ENCODE results near the gene TCF7L1.

Gene TCF7L1

DNA sequence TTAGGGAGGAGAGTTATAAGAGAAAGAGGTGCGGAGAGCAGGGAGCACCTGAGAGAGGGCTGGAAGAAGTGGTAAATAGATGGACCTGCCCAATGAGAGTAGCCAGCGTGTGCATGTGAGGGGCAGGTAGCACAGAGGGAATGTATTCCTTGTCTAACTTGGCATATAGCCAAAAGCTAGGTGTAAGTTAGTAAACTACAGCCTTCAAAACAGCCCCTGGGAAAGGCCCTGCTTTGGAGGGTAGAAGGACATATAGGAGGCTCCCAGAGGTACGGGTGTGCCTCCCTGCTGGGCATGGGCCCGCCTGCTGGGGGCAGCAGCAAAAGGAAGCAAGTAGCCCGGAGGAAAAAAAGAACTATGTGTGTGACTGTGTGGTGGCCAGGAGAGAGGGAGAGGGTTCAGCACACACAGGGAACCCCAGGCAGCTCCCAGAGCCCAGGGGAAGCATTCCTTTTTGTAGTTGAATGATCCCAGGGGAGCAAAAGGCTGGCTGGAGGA is 48.0 kb downstream of the TCF7L1 start:
- TF ChIP-seq, protein P1, sequence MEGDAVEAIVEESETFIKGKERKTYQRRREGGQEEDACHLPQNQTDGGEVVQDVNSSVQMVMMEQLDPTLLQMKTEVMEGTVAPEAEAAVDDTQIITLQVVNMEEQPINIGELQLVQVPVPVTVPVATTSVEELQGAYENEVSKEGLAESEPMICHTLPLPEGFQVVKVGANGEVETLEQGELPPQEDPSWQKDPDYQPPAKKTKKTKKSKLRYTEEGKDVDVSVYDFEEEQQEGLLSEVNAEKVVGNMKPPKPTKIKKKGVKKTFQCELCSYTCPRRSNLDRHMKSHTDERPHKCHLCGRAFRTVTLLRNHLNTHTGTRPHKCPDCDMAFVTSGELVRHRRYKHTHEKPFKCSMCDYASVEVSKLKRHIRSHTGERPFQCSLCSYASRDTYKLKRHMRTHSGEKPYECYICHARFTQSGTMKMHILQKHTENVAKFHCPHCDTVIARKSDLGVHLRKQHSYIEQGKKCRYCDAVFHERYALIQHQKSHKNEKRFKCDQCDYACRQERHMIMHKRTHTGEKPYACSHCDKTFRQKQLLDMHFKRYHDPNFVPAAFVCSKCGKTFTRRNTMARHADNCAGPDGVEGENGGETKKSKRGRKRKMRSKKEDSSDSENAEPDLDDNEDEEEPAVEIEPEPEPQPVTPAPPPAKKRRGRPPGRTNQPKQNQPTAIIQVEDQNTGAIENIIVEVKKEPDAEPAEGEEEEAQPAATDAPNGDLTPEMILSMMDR (IDR thresholded peaks at IDR 0.05; ENCODE audit: borderline replicate concordance, insufficient read depth, low read depth, low read length), result no peak
- H3K4me3 ChIP-seq (ENCODE audit: low read depth, low read length), result no peak overlapping the region

DNA sequence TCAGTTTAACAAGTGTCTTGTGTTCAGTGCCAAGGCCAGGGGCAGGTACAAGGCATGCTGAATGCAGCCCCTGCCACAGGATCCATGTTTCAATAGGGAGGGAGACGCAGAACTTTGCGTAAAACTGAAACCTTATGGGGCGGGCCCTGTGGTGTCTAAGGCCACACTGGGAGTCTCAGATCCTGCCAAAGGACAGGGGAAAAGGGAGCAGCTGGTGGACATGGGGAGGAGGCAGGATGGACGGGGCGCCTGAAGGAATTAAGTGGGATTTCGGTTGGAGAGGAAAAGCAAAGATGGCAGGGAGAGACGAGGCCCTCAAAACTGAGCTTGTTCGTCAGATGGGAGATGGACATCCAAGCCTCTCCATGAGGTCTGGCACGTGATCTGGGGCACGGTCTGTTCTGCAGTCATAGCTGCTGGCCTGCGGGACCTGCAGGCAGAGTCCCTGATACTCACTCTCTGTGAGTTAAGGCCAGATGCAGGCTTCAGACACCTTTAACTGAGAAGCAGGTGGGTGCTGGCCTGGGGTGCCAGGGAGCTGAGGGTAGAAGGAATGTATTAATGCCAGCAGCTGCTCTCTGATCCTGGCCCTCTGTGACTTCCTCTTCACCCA is 48.8 kb downstream of the TCF7L1 start:
- TF ChIP-seq, protein P1 (IDR thresholded peaks at IDR 0.05; ENCODE audit: borderline replicate concordance, insufficient read depth, low read depth, low read length), result no peak
- no peak overlapping the region for H3K4me3 ChIP-seq (ENCODE audit: low read depth, low read length)

DNA sequence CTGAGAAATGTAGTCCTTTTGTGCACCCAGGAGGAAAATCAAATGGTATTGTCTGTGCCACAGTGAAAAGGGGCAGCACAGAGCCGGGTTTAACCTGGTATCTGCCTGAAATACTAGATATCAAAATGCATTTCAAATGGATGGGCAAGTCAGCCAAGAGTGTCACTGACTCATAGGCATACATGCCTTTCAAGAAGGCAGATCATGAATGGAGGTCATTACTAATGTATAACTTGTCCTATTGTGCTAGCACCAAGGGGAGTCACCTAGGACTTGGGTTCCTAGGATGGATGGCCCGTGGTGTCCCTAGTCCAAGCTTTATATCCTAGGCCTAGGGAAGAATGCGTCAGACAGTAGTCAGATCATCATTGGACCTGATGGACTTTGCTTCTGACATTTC is 49.9 kb downstream of the TCF7L1 start:
- TF ChIP-seq, protein P1 (IDR thresholded peaks at IDR 0.05; ENCODE audit: borderline replicate concordance, insufficient read depth, low read depth, low read length), result no peak
- no peak overlapping the region for H3K4me3 ChIP-seq (ENCODE audit: low read depth, low read length)

DNA sequence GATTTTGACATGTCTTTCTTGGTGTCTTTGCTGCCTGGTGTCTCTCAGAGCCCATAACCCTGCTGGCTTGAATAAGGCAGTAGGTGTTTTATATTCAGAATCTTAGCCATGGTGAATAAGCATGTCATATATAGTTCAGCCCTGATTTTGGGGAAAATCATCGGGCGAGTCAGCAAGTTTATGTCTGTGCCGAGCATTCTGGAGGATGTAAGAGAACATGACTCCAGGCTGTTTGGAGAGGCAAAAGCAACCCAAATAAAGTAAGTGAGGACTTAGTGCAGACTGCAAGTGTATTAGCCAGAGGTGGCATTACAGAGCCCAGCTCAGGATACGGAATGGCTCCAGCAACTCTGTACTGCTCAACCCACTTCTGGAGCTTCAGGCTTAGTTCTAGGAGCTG is 50.3 kb downstream of the TCF7L1 start:
- TF ChIP-seq, protein P1 (IDR thresholded peaks at IDR 0.05; ENCODE audit: borderline replicate concordance, insufficient read depth, low read depth, low read length), result no peak
- H3K4me3 ChIP-seq (ENCODE audit: low read depth, low read length), result no peak overlapping the region

DNA sequence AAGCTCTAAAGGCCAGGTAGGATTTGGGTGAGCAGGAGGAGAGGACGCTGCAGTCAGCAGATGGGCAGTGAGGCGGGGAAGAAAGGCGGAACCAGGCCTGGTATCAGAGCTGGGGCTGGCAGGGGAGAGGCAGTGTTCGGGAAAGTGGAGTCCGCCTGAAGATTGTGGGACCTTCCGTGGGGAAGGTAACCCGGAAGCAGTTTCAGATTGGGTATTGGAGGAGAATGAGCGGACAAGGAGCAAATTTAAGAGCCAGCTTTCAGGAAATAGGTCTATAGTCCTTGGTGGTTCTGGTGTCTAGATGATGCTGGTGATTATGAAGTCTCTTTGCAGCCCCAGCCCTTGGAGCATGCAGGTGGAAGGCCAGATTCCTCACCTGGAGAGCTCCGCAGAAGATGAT is 51.0 kb downstream of the TCF7L1 start:
- no peak overlapping the region for H3K4me3 ChIP-seq (ENCODE audit: low read depth, low read length)
- TF ChIP-seq, protein P1 (IDR thresholded peaks at IDR 0.05; ENCODE audit: borderline replicate concordance, insufficient read depth, low read depth, low read length), result no peak

DNA sequence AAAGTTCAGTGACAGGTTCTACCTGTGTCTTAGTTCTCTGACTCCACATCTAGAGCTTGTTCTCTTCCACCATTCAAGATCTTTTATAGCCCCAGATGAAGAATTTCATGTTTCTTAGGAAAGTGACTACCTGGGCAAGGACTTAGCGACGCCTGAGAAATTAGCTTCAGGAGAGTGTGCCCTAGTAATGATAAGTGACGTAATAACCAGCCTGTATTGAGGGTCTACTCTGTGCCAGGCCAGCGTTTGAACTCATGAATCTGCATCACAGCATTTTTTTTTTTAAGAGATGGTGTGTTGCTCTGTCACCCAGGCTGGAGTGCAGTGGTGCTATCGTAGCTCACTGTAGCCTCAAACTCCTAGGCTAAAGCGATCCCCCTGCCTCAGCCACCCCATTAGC is 51.8 kb downstream of the TCF7L1 start:
- TF ChIP-seq, protein P1 (IDR thresholded peaks at IDR 0.05; ENCODE audit: borderline replicate concordance, insufficient read depth, low read depth, low read length), result no peak
- H3K4me3 ChIP-seq (ENCODE audit: low read depth, low read length), result no peak overlapping the region

DNA sequence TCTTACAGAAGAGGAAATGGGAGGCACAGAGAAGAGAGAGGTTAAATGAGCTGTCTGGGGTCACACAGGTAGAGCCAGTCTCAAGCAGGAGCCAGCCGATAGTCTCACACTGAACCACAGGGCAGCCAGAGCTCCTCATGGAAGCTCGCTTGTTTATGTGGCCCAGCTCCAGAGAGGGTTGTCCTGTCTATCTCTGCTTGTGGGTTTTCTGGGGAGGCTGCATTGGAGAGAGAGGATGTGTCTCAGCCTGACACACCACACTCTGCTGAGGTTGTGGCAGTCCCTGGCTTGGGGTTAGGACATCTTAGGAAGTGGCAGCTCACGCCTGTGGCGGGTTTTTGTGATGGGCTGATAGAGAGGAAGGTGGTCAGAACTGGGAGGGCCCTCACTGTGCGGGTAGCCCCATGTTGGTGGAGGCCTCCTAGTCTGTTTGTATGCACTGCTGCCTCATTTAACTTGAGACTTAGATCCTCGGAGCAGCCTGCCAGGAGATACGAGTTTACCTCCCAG is 52.3 kb downstream of the TCF7L1 start:
- H3K4me3 ChIP-seq (ENCODE audit: low read depth, low read length), result no peak overlapping the region
- TF ChIP-seq, protein P1 (IDR thresholded peaks at IDR 0.05; ENCODE audit: borderline replicate concordance, insufficient read depth, low read depth, low read length), result no peak
